ENCODE results near the gene NOP56.
"Not testable (repeated sequence)": the region's sequence is repeated elsewhere in the genome, so short reads cannot be mapped to it uniquely, and the experiment has no call there.

Gene NOP56

DNA sequence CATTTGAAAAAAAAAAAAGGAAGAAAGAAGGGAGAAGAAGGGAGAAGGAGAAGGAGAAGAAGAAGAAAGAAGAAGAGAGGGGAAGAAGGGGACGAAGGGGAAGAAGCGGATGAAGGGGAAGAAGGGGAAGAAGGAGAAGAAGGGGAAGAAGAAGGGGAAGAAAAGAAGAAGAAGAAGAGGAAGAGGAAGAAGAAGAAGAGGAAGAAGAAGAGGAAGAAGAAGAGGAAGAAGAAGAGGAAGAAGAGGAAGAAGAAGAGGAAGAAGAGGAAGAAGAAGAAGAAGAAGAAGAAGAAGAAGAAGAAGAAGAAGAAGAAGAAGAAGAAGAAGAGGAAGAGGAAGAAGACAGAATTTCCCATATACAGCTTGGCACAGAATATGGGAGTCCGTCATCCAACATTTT is 29.6 kb downstream of the NOP56 start:
- not testable (repeated sequence) for ATAC-seq, DNase-seq

DNA sequence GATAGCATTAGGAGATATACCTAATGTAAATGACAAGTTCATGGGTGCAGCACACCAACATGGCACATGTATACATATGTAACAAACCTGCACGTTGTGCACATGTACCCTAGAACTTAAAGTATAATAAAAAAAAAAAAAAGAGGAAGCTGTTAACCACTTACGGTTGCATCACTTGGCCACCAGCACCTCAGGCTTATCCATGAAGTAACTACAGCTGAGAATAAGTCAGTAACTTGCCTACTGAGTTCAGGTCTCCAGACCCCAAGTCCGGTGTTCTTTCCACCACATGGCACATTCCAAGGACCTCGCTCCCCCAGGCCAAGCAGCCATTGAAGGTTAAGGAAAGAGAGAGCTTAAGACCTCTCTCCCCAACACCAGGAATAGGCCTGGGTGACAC is 32.4 kb downstream of the NOP56 start:
- DNase-seq, ATAC-seq: not testable (repeated sequence)

DNA sequence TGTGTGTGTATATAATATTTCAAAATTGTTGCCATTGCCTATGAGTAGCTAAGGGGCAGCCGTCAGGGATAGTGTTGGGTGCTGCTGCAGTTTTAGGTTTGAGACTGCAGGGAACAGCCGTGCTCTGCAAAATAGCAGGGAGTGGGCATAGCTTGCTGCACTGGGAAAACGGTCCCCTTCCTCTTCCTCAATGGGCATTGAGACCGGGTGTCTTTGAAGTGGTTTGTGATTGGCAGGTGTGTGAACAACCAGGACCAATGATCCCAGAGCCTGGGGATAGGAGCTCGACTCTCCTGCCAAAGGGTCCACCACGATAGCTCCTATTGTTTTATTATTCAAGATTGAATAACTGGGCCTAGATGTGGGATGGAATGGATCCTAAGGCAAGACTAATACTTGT is 35.1 kb downstream of the NOP56 start:
- no peak for DNase-seq
- ATAC-seq: no peak

DNA sequence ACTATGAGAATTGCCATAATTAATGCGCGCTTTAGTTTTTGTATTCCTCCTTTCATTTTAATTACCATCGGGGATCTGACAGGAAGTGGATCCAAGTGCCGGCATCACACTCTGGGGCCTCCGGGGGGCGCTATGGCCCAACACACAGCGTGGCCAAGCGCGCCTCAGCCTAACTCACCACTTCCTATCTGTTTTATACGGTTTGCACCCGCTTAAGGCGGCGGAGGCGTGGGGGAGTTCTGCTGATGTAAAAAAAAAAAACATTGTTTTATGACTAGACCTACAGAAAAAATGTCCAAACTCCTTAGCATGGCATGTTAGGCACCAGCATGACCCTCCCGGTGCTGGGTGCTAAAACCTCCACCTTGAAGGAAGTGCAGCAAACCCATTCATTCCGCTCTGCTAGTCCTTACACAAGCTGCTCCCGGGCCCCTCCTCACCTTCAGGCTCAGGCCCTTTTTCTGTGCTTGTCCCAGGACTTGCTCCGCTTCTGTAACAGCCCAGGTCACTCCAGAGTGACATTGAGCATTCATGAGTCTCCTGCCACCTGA is 35.7 kb downstream of the NOP56 start:
- DNase-seq: peak; percentile 84
- ATAC-seq: peak; percentile 72

DNA sequence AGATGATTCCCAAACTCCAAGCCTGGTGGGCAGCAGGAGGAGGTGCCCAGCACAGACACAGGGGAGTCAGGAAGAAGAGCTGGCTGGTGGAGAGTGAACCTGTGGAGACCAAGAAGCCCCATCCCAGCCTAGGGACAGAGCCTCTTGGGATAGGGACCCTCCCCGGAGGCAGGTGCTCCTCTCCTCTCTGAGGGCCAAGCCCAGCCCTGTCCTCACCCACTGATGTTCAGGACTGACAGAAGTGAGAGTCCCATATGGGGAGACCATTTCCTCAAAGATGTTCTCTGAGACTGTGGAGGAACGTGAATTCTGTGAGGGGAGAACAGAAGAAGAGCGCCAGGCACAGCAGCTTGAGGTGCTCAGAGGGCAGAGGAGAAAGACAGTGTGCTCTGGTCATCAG is 37.8 kb downstream of the NOP56 start:
- DNase-seq (no peak), ATAC-seq (no peak)

DNA sequence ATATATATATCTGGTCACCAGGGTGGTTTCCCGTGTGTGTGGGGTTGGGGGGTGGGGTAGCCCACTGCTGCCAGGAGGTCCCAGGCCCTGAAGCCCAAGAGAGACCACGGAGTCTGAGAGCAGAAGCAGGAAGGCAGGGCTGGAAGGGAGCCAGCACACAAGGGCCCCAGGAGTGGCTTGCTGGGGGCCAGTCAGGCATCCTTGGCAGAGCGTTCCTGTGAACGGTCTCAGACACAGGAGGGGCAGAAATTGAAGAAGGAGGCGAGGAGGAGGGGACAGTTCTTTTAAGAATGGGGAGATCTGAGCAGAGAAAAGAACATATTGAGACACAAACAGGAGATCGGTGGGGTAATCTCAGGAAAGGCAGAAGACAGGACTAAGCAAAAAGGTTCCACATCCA is 38.3 kb downstream of the NOP56 start:
- DNase-seq (no peak), ATAC-seq (no peak)

DNA sequence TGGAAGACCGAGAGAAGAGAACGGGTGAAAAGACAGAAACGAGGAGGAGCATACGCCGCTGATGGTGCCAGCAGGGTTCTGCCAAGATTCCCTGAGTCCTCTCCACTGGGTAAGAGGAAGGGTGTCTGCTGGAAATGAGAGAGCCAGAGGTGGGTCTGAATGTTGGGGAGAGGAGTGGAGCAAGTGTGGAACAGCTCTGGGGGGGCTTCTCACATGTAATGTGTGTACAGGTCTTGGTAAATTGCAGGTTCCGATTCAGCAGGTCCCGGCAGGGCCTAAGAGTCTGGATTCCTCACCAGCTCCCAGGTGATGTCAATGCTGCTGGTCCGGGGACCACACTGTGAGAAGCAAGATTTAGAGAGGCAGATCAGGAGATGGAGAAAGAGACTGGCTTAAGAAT is 38.7 kb downstream of the NOP56 start:
- DNase-seq: no peak
- no peak for ATAC-seq

DNA sequence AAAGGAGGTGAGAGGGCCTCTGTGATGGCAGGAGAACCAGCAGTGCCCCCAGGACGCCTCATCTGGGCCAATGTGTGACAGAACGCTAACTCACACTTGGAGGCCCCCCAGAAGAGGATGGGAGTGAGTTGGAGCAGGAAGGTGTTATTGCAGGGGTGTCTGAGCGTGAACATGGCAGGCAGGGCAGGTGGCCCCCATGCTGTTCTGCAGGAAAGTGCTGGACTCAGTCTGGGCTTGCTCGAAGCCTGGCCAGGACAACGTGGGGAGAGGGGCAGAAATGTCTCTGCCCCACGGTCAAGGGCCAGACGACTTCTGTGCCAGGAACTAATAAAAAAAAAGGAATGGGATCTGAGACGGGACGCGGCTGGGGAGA is 39.2 kb downstream of the NOP56 start:
- no peak for ATAC-seq
- no peak for DNase-seq

DNA sequence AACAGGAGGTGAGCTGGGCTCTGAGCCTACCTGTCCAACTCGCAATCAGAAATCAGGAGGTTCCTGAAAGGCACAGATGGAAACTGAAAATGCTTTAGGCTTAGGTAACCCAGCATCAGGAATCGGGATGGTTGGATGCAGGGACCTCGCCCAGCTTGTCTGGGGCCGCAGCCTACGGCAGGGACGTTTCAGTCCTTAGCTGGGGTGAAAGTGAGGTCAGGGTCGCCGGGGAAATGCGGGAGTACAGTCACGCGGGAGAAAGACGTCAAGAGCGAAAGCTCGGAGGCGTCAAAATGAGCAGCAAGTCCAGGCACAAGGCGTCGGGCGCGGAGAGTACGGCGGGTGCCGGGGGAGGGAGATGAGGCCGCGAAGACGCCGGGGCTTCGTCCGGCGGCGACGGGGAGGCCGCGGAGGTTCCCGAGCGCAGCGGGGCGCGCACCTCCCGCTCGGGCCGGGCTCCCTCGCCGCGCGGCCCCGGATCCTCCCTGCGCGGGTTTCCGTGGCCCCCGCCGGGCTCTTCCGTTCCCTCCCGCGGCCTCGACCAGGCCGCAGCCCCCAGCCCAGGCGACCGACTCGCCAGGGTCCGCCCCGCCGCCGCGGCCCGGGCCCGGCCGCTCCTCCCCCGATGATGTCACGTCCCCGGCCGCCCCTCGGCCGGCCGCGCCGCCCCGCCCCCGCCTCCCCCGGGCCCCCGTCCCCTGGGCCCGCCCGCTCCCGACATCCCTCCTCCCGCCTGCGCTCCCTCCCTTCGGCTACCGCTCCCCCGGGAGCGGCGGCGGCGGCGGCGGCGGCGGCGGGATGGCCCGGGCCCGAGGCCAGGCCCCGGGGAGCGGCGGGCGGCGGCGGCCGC is 39.8 kb downstream of the NOP56 start, which contains the start of gene EBF4:
TSS of gene EBF4 (plus strand) at position 745 of the 850 bp plus-strand sequence. CDS start 866 bp downstream, outside the sequence.
- peak; percentile 33 for DNase-seq
- peak; percentile 1 for ATAC-seq

DNA sequence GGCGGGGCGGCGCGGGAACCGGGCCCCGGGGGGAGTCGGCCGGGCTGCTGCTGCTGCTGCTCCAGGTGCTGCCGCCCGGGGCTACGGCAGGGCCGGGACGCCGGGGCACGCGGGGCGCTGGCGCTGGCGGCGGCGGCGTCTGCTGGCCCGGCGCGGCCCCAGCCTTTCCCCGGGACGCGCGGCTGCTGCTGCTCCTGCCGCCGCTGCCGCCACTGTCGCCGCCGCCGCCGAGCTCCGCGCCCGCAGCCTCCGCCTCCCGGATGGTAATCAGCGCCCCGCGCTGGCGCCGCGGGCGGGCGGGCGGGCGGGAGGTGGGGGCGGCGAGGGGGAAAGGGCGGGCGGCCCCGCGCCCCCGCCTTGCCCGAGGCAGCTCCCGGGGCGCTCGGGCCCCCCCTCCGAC is 40.5 kb downstream of the NOP56 start:
- ATAC-seq (peak; percentile 3), DNase-seq (no peak)

DNA sequence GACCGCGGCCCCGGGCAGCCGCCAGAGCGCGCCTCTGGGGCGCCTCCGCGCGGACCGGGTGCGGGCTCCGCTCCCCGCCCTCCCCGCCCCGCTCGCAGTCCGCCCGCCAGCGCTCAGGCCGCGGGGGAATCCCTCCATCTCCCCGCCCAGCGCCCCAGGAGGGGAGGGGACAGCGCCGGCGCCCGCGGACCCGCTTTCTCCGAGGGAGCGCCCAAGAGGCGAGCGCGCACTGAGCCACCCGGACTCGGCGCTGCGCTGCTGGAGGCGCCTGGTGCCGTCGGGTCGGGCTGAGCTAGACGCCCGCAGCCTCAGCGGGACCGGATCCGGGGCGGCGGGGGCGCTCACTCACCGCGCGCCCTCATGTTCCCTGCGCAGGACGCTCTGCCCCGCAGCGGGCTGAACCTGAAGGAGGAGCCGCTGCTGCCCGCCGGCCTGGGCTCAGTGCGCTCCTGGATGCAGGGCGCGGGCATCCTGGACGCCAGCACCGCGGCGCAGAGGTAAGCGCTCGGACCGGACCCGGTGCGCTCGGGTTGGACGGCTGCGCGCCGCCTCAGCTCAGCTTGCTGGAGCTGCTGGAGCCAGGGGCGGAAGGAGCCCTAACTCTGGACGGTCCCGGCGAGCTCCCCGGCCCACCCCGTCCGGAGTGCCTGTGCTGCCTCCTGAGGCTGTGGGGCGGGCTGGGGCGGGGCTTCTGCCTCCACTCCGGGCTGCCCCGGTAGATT is 41.0 kb downstream of the NOP56 start:
- peak; percentile 58 for ATAC-seq
- peak; percentile 55 for DNase-seq

DNA sequence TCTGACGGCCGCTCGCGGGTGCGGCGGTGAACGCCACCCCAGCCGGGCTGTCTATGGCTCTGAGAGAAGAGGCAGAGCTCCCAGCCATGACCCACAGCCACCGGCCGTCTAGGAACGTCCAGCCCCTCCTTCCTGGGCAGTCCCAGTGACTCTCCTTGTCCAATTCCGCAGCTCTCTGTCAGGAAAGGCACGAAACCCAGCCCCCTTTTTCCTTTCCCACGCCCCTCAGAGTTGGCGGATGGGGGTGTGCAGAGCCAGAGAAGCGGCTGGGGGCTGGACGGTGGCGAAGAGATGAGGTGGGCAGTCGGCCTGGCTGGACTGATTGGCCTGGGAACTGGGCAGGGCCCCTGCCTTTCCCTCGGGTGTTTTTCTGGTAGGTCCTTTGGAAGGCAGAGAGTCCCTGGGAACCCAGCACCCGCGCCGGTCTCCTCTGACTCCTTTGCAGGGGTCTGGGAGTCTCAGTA is 41.6 kb downstream of the NOP56 start:
- ATAC-seq (no peak), DNase-seq (no peak)

DNA sequence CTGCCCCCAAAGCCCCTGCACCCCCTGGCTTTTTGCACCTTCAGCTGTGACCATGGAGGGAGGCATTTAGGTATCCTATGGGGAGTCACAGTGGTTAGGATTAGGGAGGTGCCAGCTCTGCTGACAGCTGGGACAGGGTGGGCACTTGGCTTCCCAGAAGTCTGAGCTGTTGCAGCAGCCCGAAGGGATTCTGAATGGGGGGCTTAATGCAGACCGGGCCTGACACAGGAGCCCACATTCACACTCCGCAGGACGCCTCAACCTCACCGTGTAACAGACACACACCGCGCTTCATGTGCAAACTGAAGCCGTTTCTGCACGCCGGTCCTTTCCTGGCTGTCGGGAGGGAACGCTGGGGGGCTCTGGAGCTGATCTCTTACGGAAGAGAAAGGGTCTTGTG is 42.1 kb downstream of the NOP56 start:
- no peak for ATAC-seq

DNA sequence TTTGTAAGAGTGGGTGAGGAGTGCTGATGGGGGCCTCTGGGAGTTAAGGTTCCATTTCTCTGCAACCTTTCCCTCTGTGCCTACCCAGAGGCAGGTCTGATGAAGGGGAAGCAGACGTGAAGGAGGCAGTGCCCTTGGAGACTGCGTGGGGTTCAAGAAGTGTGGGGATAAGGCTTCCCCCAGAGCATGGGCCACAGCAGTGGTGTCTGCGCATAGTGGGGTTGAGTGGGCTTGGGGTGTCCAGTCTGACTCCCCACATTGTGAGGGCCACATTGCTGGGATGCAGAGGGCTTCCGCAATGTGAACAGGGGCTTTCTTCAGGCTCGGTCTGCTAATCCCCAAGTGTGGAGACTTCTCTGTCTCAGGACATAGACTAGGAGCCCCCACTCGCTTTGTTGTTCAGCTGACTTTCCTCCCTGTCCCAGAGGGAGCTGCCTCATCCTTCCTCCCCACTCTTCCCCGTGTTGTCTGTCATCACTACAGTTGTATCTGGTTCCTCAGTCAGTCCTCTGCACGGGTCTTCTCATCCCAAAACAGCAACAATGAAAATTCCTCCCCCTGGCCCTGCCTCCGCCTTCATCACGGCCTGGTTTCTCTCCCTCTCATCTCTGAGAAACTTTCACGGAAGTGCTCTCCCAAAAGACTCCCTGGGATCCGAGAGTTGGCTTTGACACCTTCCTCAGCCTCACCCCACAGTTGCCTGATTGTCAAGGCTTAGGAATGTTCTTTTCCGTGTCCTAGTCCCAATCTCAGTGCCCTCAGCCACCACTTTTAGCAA is 43.0 kb downstream of the NOP56 start:
- ATAC-seq (no peak), DNase-seq (no peak)

More for the DNA sequence above, 42.1 kb downstream of the NOP56 start:
- DNase-seq: no peak

DNA sequence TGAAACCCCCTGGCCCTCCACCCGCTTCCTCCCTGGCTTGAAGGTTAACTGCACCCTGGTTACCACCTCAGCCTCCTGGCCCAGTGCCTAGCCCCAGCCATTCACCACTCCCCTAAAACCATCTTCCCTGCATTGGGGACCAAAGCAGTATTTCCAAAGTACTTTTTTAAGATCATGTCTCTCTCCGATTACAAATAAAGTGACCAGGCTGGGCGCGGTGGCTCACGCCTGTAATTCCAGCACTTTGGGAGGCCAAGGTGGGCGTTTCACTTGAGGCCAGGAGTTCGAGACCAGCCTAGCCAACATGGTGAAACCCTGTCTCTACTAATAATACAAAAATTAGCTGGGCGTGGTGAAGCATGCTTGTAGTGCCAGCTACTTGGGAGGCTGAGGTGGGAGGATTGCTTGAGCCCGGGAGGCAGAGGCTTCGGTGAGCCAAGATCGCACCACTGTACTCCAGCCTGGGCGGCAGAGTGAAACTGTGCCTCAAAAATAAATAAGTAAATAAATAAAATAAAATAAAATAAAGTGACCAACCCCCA is 43.6 kb downstream of the NOP56 start:
- ATAC-seq, DNase-seq: not testable (repeated sequence)

DNA sequence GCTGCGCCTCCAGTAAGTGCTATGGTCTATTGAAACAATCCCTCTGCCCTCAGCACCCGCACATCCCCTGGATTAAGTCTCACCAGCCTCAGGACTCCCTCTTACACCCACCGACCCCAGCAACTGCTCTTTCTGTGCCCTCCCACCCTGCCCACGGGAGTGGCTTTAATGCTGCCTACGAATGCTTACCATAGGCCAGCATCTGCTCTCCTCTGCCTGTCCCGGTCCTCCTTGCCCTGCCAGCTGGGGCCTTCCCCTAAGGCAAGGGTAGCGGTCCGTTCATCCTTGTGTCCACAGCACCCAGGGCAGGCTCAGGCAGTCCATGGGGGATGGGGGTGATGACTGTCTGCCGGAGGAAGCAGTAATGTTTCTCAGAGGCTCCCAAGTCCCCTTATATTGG is 44.2 kb downstream of the NOP56 start:
- DNase-seq (no peak), ATAC-seq (no peak)

DNA sequence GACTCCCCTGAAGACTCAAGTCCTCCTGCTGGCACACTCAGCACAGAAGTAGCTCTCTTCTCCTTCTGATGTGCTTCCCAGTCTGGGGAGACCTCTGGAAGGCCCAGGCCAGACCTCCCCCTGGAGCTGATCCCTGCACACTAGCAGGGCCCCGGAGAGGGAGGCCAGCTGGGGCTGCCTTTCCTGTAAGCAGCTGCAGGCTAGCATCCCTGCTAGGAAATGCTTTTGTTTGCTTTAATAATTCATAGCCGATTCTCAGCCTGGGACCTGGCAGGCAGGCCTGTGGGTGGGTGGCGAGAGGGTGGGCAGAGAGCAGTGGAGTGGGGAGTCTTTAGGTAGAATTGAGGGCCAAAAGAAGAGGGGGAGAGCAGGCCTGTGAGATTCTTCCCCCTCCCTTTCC is 45.3 kb downstream of the NOP56 start:
- DNase-seq (no peak), ATAC-seq (no peak)

DNA sequence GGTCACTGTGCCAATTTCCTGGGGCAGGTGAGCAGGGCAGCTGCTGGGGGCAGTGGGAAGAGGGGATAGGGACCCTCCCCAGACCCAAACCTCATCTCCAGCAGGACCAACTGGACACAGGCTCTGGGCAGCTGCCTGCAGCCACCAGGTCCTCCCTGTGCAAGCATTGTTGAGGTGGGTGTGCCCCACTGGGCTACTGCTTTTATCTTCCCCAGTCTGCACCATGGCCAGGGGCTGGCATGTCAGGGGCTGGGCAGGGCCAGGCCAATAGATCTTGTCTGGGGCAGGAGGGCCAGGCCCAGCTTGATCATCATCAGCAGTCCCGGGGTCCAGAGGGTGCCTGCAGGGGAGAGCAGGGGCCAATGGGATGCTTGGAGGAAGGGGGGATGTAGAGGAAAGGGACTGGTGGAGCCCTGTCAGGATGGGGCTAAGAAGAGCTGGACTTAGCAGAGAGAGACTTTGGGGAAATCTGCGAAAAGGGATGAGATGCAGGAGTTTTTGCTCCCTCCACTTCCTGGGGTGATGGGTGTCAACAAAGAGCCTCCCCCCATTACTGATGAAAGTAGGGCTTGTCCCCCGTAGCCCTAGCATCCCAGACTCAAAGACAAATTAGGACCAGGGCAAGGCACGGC is 45.9 kb downstream of the NOP56 start:
- ATAC-seq (no peak), DNase-seq (no peak)

DNA sequence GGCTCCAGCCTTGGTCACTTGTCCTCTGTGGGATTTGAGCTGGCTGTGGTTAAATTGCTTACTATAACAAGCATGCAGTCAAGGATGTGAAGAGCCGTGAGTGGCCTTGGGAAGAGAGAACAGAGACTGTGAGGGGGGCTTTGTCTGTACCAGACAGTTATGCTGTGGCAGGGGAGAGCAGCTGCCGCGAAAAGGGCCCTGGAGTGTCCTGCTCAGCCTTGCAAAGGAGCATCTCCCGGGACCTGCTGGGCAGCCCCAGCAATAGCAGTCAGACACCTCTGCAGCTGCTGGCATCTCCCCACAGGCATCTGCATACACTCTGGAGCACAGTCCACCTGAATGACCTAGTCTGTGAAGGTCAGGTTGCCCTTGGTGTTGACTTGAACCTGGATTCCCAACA is 46.5 kb downstream of the NOP56 start:
- no peak for ATAC-seq
- DNase-seq: no peak

DNA sequence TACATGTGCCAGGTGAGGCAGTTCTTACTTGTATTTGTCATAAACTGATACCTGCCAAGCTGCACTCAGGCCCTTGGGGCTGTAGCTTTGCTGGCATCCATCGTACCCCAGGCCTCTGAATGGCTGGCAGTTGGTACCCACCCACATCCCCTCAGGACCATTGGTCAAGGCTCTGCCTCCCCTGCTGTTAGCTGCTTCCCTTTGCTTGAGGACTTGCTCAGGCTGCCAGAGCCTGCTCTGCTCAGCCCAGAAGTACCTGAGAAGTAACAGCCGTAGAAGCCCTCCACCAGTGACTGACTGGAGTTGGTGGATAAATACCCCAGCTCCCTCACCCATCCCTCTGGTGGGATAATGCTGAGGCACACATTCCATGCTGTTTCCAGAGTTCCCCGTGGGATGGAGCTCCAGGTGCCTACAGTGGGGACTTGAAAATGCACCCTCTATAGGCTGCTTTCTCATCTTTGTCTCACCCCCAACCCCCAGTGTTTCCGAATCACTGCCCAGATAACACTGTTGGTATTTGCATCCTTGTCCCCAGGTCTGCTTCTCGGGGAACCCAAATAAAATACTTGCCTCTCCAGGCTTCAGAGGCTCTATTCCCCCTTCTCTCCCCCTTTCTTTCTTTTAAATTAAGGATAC is 47.5 kb downstream of the NOP56 start:
- ATAC-seq (no peak), DNase-seq (no peak)

Measured in stimulated activated naive CD8-positive, alpha-beta T cell treated with anti-CD3 and anti-CD28 coated beads, Interleukin-15, Interleukin-2, amounts not matched to agents 100 U/mL and 50 U/mL, for 24 hours (primary cell).